Left lobe of liver (tissue), 2 donors: ENCODE data around the gene TMEM87A. TPM values are rescaled to one million over a fixed set of nuclear protein-coding genes. Genes with fewer than 3 reads are reported as not detected.

ENCODE experiments used
- ATAC-seq: fragments of 200-7000 bp; cut with Tn5 transposase; one replicate; pipeline ENCODE4 v1.9.1; 2020; ENCODE audit warnings: mild to moderate bottlenecking, moderate library complexity
- DNase-seq: peaks from one replicate; pipeline ENCODE4 v3.0.0-alpha.2; 2020; ENCODE audit warnings: low spot score
- total RNA-seq: library from RNA; stranded (reverse); gene quantifications from one replicate; pipeline ENCODE4 v1.2.1, GENCODE V29; 2021
- donor health status: DM: no; HTN: no; CAD: no; lungs with moderate emphysema.
- donor health status: DM: no; HTN: yes; CAD: no.

TMEM87A gene
- total RNA-seq, 1 donor from 2014 or later = 12.7 TPM

DNA sequence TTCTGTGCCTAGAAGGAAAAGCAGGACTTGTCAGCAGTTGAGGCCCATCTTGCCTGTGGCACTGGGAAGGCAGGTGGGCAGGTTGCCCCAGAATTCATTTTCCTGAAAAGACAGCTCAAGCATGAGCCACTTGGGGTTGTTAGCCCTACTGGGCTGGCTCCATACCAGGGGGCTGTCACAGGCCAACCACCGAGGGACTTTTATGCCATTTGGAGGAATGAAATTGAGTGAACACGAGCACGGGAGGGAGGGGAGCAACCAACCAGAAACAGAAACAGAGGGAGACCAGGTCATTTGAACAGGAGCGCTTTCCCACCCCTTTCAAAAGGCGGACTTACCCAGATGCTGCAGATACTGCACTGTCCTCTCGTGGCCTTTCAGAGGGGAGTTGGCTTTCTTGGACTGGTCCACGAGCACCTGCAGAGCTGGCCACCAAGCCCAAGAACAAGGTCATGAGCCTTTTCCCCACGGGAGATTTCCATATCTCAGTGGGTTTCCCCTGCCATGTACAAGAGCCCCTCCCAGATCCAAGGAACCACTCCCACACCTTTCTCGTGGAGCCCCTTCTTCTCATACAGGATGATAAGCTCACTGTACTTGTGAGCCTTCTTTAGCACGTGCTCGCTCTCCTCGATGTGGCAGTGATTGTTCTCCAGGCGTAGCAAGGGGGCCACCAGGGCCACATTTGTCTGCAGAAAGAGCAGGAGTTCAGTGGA lies 106.8 kb downstream of the TMEM87A start:
- DNase-seq (no peak), ATAC-seq (no peak)

DNA sequence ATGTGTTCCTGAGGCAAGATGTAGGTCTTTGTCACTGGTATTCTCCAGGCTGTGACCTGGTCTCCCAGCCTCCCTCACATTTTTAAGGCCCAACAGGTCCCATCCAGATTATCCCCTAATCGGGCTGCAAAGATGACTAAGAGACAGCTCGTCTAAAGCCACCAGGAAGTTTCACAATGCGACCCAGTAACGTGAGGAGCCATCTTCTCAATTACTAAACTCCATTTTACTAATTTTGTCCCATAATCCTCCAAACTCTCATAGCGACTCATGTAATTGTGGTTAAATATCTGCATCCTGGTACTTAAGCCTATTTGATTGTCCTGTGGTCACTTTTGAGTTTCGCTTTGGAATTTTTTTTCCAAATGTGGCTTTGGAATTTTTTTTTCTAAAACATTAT lies 108.1 kb downstream of the TMEM87A start:
- no peak for ATAC-seq
- no peak for DNase-seq

DNA sequence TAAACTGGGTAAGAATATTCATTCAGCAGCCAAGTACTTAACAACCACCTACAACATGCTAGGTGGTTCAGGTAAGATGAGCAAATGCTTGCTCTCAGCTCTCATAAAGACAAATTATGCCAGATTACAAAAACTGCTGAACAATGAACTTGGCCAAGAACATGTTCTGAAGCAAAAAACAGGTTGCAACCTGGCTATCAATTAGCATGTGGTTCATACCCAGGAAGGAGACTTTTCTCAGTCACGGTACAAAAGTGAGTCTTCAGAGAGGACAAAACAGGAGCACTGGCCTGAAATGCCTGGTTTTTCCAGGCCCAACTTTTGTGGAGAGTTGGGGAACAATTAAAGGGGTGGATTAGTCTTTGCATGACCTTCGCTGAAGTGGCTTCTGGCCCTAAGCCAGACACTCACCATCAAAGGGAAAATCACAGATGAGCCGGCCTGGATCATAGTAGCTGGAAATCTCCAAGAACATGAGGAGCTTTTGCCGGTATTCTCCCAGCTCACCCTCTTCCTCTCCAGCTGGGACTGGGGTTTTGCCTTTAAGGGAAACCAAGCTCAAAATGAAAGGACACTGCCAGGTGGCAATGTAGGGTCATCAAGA lies 109.2 kb downstream of the TMEM87A start:
- no peak for ATAC-seq
- peak; percentile 41 for DNase-seq

DNA sequence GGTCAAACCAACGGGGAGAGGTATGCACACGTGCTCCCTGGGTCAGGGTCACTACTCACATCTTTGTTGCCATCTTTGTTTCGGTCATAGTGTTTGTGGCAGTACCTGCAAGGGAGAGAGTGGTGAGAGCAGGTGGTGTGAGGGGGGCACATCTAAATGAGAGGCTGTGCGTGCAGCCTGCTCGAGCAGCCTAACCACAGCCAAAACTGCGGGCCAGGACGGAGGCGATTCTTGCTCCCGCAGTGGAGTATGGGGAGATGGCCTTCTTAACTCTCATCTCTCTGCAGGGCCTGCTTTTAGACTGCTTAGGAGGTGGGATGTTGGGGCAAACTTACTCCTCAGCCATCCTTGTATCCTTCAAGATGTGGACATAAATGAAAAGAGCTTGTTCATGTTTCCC lies 109.9 kb downstream of the TMEM87A start:
- ATAC-seq (no peak), DNase-seq (no peak)

Other genes starting within 250 kb of the TMEM87A start
- not detected for gene PLA2G4D, start 178.9 kb downstream of the TMEM87A start, total RNA-seq
- gene PLA2G4F, start 116.8 kb downstream of the TMEM87A start, total RNA-seq = 0.25 TPM
- 21.4 TPM for gene VPS39, start 65.1 kb downstream of the TMEM87A start, total RNA-seq
- gene GANC, start 232 bp downstream of the TMEM87A start, total RNA-seq = 33.8 TPM
- gene CAPN3, start 86.1 kb upstream of the TMEM87A start, total RNA-seq = 26.4 TPM
- 20.2 TPM for gene ZNF106, start 217.7 kb upstream of the TMEM87A start, total RNA-seq
- gene SNAP23, start 222.2 kb upstream of the TMEM87A start, total RNA-seq = 23.4 TPM